Measurements from ENCODE around the gene CTAG1A.
"Not testable (repeated sequence)": the region's sequence is repeated elsewhere in the genome, so short reads cannot be mapped to it uniquely, and the experiment has no call there.

The CTAG1A gene

DNA sequence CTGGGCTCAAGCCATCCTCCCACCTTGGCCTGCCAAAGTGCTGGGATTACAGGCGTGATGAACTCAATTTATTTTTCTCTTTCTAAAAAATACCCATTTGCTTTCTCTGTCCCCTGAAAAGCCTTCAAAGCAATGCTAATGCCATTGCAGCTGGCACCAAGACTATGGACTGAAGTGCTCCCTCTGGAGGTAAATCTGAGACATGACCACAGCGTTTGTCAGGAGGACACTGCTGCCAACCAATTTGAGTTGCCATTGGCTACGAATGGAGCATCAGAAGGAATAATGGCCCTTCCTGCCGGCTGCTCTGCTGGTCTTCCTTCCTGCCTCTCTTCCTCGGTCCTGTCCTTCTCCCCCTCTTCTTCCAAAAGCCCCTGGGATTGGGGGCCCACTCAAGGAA lies 9.9 kb upstream of the CTAG1A start:
- DNase-seq: not testable (repeated sequence)

DNA sequence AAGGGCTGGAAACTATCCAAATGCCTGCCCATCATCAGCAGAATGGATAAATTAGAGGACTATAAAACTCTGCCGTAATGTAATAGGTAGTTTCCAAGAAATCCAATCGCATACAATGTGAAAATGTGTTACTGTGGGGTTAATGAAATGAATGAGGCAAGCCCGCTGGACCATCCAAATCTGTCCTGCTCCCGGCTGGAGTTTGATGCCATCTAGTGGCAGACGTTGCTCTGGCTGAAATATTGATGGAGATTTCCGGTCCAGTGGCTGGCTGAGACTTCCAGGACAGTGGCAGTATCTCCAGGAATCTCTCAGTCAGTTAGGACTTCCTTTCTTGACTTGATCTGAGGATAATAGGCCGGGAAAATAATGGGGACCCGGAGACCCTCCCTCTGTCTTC lies 1.9 kb upstream of the CTAG1A start:
- DNase-seq: not testable (repeated sequence)

DNA sequence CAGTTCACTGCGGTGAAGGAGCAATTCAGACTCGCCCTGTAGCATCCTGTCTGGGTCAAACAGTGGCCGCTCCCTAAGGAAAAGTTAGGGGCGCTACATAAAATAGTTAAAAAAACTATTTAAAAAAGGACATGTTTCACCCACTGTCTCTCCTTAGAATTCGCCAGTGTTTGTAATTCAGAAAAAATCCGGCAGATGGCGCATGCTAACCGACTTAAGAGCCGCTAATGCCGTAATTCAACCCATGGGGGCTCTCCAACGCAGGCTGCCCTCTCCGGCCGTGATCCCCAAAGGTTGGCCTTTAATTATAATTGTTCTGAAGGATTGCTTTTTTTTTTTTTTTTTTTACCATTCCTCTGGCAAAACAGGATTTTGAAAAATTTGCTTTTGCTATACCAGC lies 5.5 kb downstream of the CTAG1A start:
- DNase-seq: not testable (repeated sequence)

DNA sequence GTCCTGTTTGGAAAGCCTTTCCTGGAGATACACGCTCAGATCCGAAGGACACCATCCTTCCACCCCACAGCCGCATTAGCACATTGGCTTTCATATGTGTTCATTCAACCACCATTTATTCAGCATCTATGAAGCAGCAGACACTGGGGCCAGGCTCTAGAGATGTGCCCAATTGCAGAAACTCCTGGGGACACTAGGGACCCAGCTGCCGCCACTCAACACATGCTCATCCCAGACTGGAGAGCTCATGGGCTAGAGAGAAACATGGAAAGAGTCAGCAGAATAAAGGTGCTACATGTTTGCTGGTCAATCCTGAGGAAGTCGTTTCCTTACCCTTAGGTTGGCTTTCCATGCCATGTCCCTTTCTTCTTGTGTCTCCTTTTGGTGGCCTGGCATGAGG lies 7.6 kb downstream of the CTAG1A start:
- no peak for DNase-seq

DNA sequence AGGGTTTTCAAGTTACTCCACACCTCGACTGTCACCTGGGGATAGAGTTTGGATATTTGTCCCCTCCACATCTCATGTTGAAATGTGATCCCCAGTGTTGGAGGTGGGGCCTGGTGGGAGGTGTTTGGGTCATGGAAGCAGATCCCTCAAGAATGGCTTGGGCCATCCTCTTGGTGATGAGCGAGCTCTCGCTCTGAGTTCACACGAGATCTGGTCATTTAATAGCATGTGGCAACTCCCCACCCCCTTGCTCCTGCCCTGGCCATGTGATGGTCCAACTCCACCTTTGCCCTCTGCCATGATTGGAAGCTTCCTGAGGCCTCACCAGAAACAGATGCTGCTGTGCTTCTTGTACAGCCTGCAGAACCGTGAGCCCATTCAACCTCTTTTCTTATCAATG lies 8.3 kb downstream of the CTAG1A start:
- DNase-seq: no peak

DNA sequence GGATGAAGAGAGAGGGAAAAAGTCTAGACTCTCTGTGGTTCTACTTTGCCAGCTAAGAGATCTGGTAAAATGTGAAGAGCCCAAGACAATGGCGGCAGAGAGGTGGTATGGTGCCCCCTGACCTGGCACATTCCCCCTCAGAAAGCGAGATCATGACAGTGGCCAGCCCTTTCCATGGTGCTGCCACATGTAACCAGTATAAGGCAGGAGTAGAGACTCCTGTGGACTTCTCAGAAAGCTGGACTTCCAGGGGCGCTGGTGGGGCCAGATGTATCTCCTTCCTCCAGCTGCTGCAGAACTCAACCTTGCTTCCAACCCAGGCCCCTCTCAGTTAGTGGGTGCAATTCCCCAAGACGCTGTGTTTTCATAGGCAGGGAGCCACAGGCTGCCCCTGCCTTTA lies 9.6 kb downstream of the CTAG1A start:
- no peak for DNase-seq

DNA sequence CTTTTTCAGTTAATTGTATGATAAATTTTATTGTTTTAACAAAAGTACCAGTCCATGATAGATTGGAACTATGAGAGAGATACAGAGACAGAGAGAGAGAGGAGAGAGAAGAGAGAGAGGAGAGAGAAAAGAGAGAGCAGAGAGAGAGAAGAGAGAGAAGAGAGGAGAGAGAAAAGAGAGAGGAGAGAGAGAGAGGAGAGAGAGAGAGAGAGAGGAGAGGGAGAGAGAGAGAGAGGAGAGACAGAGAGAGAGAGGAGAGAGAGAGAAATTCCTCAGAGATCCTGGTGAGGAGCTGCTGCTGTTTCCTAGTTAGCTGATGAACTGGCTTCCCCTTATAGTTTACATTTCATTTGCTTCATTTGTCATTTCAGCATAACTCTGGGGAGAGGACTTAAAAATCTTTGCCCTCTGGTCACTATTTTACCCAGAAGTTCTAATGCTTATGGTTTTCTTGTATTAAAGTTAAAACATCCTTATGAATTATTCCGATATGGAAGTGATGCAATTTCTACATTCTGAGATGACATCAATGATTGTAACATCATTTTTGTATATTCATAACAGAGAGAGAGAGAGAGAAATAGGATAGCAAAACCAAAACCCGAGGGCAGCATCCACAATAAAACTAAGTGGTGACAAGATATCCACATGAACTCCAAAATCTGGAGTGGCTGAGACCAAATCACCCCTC lies 10.8 kb downstream of the CTAG1A start:
- no peak for DNase-seq

DNA sequence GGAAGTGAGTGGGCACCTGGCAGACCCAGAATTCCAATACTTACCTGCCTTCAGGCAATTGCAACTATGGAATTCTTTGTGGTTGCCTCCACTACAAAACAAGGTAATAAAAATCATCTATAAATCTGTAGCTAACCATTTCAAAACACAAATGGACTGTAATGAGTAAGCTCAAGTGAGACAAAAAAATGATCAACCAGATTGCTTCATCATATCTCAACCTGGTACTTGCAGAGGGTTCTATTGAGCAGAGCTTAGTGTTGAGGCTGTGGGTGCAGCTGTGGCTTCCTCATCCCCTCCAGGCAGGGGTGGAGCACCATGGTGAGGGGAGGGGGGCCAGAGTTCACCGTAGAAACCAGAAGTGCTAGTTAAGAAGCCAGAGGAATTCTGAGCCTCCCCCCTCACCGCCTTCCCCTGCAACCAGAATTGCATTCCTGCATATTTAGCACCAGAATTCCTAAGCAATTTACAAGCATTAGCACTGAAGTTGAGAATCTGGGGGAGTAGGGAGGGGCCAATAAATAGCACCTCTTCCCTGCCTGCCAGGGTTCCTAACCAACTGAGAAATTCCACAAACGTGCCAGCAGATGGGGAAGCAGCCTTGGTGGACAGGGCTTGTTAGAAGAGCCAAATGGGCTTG lies 11.5 kb downstream of the CTAG1A start:
- DNase-seq: no peak

DNA sequence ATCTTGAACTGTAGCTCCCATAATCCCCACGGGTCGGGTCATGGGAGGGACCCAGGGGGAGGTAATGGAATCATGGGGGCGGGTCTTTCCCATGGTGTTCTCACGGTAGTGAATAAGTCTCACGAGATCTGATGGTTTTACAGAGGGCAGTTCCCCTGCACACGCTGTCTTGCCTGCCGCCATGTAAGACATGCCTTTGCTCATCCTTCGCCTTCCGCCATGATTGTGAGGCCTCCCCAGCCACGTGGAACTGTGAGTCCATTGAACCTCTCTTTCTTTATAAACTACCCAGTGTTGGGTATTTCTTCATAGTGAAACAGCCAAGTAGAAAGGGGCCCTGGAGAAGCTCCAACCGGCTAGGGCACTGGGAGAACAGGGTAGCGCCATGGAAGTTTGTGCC lies 12.3 kb downstream of the CTAG1A start:
- DNase-seq: no peak

DNA sequence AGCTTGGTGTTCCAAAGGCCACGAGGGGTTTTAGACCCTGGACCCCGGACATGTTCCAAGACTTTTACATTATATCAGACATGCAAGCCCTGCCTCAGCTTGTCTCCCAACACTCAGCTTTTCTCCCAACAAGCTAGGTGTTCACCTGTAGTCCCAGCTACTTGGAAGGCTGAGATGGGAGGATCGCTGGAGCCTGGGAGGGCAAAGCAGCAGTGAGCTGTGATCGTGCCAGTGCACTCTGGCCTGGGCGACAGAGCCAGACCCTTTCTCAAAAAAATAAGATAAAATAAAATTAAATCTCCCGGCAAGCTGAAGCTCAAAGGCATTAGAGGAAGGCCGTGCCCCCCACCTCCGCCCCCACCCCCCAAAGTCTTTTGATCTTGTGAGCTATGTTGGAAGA lies 13.7 kb downstream of the CTAG1A start:
- no peak for DNase-seq

DNA sequence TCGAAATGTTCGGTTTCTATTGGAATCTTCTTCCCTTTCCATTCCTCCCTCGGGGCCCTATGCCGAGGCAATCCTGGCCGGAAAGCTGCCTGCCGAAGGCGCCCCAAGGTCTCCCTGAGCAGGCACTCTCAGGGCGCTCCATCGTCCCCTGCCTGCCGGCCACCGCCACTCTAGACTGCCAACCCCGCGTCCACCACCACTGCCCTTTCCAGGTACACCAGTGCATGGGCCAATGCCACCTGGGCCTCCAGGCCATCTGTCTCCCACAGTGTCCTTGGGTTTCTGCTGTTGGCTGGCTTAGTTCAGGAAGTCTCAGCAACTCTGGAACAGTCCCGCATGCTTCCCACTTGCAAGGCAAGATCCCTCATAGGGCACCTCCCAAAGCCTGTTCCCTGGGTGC lies 14.6 kb downstream of the CTAG1A start:
- no peak for DNase-seq

DNA sequence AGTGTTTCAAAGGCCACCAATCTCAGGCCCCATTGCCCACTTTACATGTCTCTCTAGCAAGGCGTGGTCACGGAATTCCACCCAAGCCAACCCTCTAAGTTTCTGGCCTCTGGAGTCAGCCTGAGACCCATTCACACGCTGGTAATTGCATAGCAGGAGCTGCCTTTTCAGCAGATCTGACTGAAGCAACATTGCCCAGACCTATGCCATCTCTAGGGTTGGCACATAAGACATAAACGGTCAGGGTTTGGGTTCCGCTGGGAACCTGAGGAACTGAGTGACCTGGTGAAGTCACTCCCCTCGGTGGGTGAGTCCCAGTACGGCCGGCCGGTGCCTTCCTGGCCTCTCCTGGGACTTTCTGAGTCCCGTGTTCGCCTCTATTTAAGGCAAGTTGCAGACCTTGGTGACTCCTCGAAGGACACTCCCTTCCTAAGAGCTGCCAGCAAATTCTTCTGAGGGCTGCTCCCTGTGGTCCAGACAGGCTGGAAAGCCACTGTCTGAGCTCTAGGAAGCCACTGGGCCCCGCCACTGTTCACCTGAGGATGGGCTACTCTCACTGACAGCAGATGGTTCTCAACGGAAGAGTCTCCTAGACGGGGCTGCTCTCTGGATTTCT lies 15.9 kb downstream of the CTAG1A start:
- DNase-seq: no peak

DNA sequence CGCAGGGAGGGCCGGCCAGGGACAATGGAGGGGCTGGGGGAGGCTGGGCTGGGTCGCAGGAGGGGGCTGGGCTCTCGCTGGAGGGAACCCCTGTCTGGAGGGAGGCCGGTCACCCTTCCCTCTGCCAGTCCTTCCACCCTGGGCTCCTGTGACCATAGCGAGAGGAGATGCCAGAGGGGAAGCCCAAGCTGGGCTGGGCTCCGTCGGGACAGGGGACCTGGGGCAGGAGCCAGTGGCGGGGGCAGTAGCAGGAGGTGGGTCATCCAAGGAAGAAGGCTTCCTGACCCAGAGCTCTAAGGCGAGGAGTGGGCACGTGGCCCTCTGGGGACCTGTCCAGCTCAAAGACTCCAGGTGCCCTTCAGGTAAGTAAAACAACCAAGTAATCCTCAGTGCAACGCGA lies 17.3 kb downstream of the CTAG1A start:
- no peak for DNase-seq

DNA sequence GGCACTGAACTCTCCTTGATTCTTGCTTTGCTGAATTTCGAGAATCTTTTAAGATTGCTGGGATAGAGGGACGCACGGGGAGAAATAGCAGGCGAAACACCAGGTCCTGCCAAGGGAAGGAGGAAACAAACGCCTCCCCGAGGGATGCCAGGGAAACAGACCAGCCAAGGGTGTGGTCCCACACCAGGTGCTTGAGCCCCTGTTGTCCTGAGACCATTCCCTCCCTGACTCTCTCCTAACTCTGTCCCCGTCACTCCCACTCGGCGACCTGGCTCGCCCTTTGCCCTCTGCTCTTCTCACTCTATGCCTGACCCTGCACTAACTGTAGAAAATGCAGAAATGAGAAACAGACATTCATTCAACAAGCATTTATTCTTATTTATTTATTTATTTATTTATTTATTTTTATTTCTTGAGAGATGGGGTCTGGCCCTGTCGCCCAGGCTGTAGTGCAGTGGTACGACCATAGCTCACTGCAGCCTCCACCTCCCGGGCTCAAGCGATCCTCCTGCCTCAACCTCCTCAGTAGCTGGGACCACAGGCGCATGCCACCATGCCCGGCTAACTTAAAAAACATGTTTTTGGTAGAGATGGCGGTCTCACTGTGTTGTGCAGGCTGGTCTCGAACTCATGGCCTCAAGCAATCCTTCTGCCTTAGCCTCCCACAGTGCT lies 18.0 kb downstream of the CTAG1A start:
- no peak for DNase-seq

DNA sequence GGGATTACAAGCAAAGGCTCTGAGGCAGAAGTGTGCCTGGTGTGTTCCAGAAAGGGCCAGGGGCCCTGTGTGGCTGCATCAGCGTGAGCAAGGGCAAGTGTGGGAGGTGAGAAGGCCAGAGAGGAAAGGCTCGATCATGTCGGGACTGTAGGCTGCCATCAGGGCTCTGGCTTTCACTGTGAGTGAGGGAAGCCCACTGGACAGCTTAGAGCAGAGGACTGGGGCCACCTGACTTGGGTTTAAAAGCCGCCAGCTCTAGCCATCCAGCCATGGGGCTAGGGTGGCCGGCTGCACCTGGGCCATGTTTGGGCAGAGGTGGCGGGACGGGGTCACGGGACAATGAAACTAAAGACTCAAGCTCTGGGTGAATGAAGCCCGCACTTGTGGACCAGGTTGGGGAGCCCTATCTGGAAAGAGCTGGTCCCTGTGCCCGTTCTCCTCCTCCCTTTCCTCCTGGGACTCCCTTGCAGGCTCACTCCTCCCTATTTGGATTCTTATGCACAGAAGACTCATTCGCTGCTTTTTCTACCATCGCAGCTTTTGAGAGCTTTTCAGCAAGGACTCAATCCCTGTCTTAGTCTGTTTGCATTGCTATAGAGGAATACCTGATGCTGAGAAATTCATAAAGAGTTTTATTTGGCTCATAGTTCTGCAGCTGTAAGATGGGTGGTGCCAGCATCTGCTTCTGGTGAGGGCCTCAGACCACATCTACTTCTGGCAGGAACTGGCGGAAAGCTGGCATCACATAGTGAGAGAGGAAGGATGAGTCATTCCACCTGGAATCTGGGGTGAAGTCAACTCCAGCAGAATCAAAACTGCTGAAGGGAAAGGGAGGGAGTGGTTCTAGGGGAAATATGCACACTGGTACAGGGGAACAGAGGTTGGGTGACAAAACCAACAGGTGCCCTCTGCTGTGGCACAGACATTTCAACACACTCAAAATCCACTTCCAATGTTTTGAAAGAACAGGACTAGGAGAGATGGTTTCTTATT lies 18.8 kb downstream of the CTAG1A start:
- no peak for DNase-seq

DNA sequence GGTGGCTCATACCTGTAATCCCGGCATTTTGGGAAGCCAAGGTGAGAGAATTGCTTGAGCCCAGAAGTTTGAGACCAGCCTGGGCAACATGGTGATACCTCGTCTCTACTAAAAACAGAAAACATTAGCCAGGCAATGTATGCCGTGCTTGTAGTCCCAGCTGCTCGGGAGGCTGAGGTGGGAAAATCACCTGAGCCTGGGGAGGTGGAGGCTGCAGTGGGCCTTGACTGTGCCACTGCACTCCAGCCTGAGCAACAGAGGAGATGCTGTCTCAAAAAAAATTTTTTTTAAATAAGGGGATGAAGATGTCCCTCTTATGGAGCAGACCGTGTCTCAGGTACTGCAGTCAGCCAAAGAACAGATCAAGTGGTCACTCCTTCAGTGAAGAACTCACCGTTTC lies 20.6 kb downstream of the CTAG1A start:
- no peak for DNase-seq

DNA sequence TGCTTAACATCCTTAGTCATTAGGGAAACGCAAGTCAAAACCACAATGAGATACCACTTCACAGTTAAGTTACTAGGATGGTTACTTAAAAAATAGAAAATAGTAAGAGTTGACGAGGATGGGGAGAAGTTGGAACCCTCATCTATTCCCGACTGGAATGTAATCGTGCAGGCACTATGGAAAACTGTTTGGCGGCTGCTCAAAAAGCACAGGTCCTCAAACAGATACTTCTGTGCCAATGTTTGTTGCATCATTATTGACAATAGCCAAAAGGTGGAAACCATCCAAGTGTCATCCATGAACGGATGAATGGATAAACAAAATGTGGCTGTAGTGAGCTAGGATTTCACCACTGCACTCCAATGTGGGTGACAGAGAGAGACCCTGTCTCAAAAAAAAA lies 22.4 kb downstream of the CTAG1A start:
- DNase-seq: peak; percentile 28

DNA sequence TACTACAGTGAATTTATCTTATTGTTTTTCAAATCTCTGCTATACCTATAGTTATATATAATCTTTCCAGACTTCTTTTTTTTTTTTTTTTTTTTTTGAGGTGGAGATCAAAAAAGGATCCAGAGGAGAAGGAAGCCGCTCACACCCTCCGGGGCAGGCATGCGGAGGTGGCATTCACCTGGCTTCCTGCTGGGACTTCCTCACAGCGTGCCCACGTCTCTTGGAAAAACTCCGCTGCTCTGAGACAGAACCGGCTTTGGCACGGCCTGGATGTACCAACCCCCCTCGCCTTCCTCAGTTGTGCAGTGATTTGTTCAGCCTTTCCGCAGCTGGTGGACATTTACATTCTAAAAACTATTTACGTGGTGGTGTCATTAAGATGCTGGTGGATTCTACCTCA lies 23.0 kb downstream of the CTAG1A start:
- not testable (repeated sequence) for DNase-seq

DNA sequence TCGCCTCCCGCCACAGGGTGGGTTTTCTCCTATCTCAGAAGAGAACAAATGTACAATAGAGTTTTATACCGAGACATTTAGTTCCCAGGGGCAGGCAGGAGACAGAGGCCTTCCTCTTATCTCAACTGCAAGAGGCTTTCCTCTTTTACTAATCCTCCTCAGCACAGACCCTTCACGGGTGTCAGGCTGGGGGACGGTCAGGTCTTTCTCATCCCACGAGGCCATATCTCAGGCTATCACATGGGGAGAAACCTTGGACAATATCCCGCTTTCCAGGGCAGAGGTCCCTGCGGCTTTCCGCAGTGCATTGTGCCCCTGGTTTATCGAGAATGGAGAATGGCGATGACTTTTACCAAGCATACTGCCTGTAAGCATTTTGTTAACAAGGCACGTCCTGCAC lies 23.9 kb downstream of the CTAG1A start:
- DNase-seq: not testable (repeated sequence)

DNA sequence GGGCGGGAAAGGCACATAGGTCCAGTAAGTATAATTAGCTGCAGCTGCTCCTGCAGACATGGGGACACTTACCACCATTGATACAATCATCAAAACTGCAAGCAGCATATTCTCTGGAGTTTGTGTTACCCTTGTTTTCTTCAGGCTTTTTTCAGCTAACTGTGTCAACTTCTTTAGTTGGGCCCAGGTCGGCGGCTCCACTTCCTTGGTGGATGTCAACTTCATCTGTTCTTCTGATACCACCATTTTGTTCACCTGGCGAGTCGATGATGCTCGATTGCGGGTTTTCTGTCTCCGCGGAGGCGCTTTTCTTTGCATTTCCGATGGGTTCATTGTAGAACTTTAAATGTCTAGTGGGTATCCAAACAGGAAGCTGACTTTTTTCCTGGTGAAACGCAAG lies 26.2 kb downstream of the CTAG1A start:
- DNase-seq: not testable (repeated sequence)

DNA sequence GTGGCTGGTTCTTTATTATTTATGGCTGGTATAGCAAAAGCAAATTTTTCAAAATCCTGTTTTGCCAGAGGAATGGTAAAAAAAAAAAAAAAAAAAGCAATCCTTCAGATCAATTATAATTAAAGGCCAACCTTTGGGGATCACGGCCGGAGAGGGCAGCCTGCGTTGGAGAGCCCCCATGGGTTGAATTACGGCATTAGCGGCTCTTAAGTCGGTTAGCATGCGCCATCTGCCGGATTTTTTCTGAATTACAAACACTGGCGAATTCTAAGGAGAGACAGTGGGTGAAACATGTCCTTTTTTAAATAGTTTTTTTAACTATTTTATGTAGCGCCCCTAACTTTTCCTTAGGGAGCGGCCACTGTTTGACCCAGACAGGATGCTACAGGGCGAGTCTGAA lies 28.7 kb downstream of the CTAG1A start:
- not testable (repeated sequence) for DNase-seq

DNA sequence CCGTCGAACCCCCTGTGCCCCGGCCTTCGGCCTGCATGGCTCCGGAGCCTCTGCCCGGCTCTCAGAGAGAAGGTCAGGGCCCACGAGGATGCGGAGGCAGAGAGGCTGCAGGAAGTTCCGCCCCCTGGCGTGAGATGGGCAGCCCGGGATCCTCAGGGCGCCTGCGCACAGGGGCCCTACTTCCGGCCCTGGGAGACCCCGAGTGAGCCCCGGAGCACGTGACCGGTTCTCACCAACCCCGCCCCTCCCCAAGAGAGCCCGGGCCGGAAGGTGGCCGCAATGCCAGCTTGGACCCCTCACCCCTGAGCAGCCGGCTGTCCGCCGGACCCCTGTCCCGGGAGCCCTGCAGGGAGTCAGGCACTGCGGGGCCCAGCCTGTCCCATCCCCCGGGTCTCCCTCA lies 34.2 kb downstream of the CTAG1A start, which contains the start of gene CTAG1B:
CTAG1B (minus strand) TSS at position 101 of the 400 bp plus-strand sequence; CDS start at position 37, 64 bp downstream.
- not testable (repeated sequence) for DNase-seq

Measured in SHP77 treated with DMSO at 0.1 percent for 48 hours (cell line).